HepG2 (cell line): ENCODE data around the gene SP1. TPM values are rescaled to one million over a fixed set of nuclear protein-coding genes. Genes with fewer than 3 reads are reported as not detected.
"Not testable (repeated sequence)": the region's sequence is repeated elsewhere in the genome, so short reads cannot be mapped to it uniquely, and the experiment has no call there.

ENCODE experiments used
- ATAC-seq: fragments of 200-7000 bp; cut with Tn5 transposase; 3 replicates; pipeline ENCODE4 v1.9.1; 2020; ENCODE audit warnings: mild to moderate bottlenecking, moderate library complexity
- BruUV-seq: library from RNA; stranded (reverse); fragments of 400-500 nt; replicated peaks from 2 replicates; lab custom pipeline; 2021; lab: Mats Ljungman, UMichigan
- CTCF ChIA-PET: fragments of 300-600 bp; formaldehyde crosslinking; extraction: SDS; loops from one replicate; lab custom pipeline; 2021; ENCODE audit warnings: low total read pairs, inconsistent platforms, low intra/inter-chr PET ratio; lab: Yijun Ruan, JAX
- POLR2A ChIA-PET: fragments of 350-600 bp; sonication (Branson Sonifier 250); formaldehyde crosslinking; loops from one replicate; lab custom pipeline; 2020; ENCODE audit warnings: antibody characterized with exemption, inconsistent platforms; lab: Yijun Ruan, JAX
- DNase-seq: peaks from one replicate; pipeline ENCODE4 v3.0.0-alpha.2; 2015; ENCODE audit warnings: low spot score
- FAIRE-seq: peaks from 3 replicates; lab custom pipeline; 2011; peaks lifted over from hg19 to GRCh38; lab: Jason Lieb, UNC
- H2AFZ ChIP-seq: one replicate; pipeline ENCODE4 v1.6.1; 2011; ENCODE audit warnings: low read length, inconsistent platforms
- H3K27ac ChIP-seq: fragments of 300-600 bp; 3 replicates; pipeline ENCODE4 v1.8.0; 2011; ENCODE audit warnings: mixed run types, mild to moderate bottlenecking, mixed read lengths, low read length, inconsistent platforms; ENCODE audit not compliant: insufficient read depth; ENCODE audit errors: extremely low read length
- H3K27me3 ChIP-seq, 2 experiments: fragments of 200-600 bp in 1 of 2; 2 replicates in 1 of 2; 3 replicates in 1 of 2; pipeline versions ENCODE4 v1.6.0 to v1.8.0; 2011; ENCODE audit warnings: low read length in 2 of 2, mild to moderate bottlenecking in 2 of 2, moderate library complexity in 2 of 2, inconsistent platforms in 1 of 2; ENCODE audit not compliant: insufficient read depth in 2 of 2, control insufficient read depth in 1 of 2
- H3K36me3 ChIP-seq, 2 experiments: fragments of 200-600 bp in 1 of 2; replicated peaks in 1 of 2; 2 replicates in 1 of 2; 3 replicates in 1 of 2; pipeline versions ENCODE4 v1.5.1 to v1.8.0; 2011; ENCODE audit warnings: low read length in 2 of 2, inconsistent platforms in 1 of 2; ENCODE audit not compliant: insufficient read depth in 2 of 2, control insufficient read depth in 1 of 2
- H3K4me1 ChIP-seq: 2 replicates; pipeline ENCODE4 v1.5.1; 2012; ENCODE audit warnings: low read length, inconsistent platforms; ENCODE audit not compliant: insufficient read depth
- H3K4me2 ChIP-seq: 2 replicates; pipeline ENCODE4 v1.6.0; 2011; ENCODE audit warnings: low read depth, low read length, inconsistent platforms
- H3K4me3 ChIP-seq, 3 experiments: fragments of 200-600 bp in 1 of 3; sonication (generic), shearing (Covaris generic) in 1 of 3; replicated peaks in 1 of 3; 2 replicates each; pipeline ENCODE4 v1.5.1; 2011 to 2016; ENCODE audit warnings: low read length in 3 of 3, inconsistent platforms in 2 of 3, low read depth in 2 of 3, mild to moderate bottlenecking in 2 of 3, control low read depth in 1 of 3, mixed read lengths in 1 of 3; ENCODE audit not compliant: insufficient read depth in 1 of 3
- H3K79me2 ChIP-seq: one replicate; pipeline ENCODE4 v1.6.1; 2011; ENCODE audit warnings: low read length, inconsistent platforms; ENCODE audit not compliant: insufficient read depth
- H3K9ac ChIP-seq: 2 replicates; pipeline ENCODE4 v1.6.0; 2011; ENCODE audit warnings: mild to moderate bottlenecking, low read depth, low read length, inconsistent platforms; ENCODE audit not compliant: insufficient read depth
- H3K9me3 ChIP-seq: 2 replicates; pipeline ENCODE4 v1.5.1; 2012; ENCODE audit warnings: mild to moderate bottlenecking, low read length
- H4K20me1 ChIP-seq: 2 replicates; pipeline ENCODE4 v1.6.0; 2011; ENCODE audit warnings: inconsistent platforms, mild to moderate bottlenecking, low read length, moderate library complexity; ENCODE audit not compliant: insufficient read depth
- PHF5A ChIP-seq: IDR thresholded peaks from one replicate; pipeline ENCODE4 v1.6.1; 2018; ENCODE audit warnings: low read depth, missing genetic modification reagents; ENCODE audit not compliant: unreplicated experiment
- PPARG ChIP-seq: conservative IDR thresholded peaks from 2 replicates; pipeline ENCODE4 v1.6.1; 2016; ENCODE audit warnings: missing biosample characterization, missing genetic modification reagents
- SOX13 ChIP-seq, 3 experiments: fragments of 450-650 bp in 1 of 3; sonication (generic) in 1 of 3; formaldehyde crosslinking in 1 of 3; IDR thresholded peaks in 2 of 3; conservative IDR thresholded peaks in 1 of 3; 2 replicates each; pipeline versions ENCODE4 v1.5.0 to v1.6.1; 2016 to 2020; ENCODE audit warnings: antibody characterized with exemption in 1 of 3, mild to moderate bottlenecking in 1 of 3, missing compliant biosample characterization in 1 of 3, missing genetic modification reagents in 1 of 3, moderate library complexity in 1 of 3
- ZMAT3 ChIP-seq: sonication (generic); formaldehyde crosslinking; conservative IDR thresholded peaks from 2 replicates; pipeline ENCODE4 v1.7.0; 2021; ENCODE audit warnings: missing genetic modification reagents
- WGBS: methylation state at CpG from one replicate; pipeline ENCODE4 v1.1.6; 2017; ENCODE audit warnings: low lambda C conversion rate; 5-methylcytosine and 5-hydroxymethylcytosine counted together
- in situ Hi-C: cut with HindIII; loops from 2 replicates; pipeline ENCODE4 v1.10.0; 2017; ENCODE audit warnings: low pct_unique_long_range_greater_than_20kb; ENCODE audit not compliant: extremely low pct_ligation_motif_present
- intact Hi-C: fragments of 100-400 bp; cut with micrococcal nuclease; formaldehyde crosslinking; loops from one replicate; pipeline ENCODE4 v1.10.0; 2022; ENCODE audit not compliant: unreplicated experiment
- polyA plus RNA-seq, 8 experiments: library from polyadenylated mRNA; depleted of rRNA in 3 of 8; stranded (reverse) in 7 of 8; unstranded in 1 of 8; fragments of >200 nt; fragmentation: Illumina TruSeq in 4 of 8; extraction: Trizol in 4 of 8; gene quantifications; 2 replicates each; pipeline versions ENCODE4 v1.2.1 to v1.2.3, GENCODE V29; 2011 to 2016; ENCODE audit warnings: low read depth in 4 of 8, missing spikeins in 1 of 8, mixed read lengths in 1 of 8; ENCODE audit not compliant: insufficient read depth in 1 of 8
- total RNA-seq, 5 experiments: library from RNA; depleted of rRNA; stranded (reverse); fragments of >200 nt; fragmentation: Illumina TruSeq; extraction: Trizol; gene quantifications; 2 replicates each; pipeline ENCODE4 v1.2.3, GENCODE V29; 2016; ENCODE audit warnings: low read depth in 1 of 5
- TF ChIP-seq, protein P1 (sequence below): IDR thresholded peaks from 2 replicates; pipeline ENCODE4 v1.4.0; 2020; ENCODE audit warnings: mild to moderate bottlenecking, missing genetic modification reagents

The SP1 gene
- total and polyA plus RNA-seq, 2 of the 13 experiments (the other 11 are each of a cell fraction or from before 2014, with no cell fraction given) = 26.5 to 27.5 TPM

GRCh38 chr12:53419756-53420155, 39.8 kb downstream of the SP1 start:
- Histone ChIP-seq H3K4me1 (peaks cover 54% of the 10 kb centered on the region), H3K9me3 (no peaks in the 10 kb centered on the region), H3K4me3 (no peak overlapping the region), H3K9ac (no peak overlapping the region), H2AFZ (no peak overlapping the region), H3K79me2 (no peaks in the 10 kb centered on the region), H3K36me3 (no peaks in the 10 kb centered on the region), H4K20me1 (no peaks in the 10 kb centered on the region), H3K27ac (no peak overlapping the region), H3K4me2 (peak overlapping the region; percentile 42; the same call in 1 of the 2 replicates), H3K27me3 (no peaks in the 10 kb centered on the region)
- POLR2A ChIA-PET = interaction anchor here (0.7 to 1.0 kb wide), 2 partner anchors 21 to 40 kb away, joined by 3 to 5 read pairs; partner anchors contain the start of genes PRR13 and SP1
- TF ChIP-seq PHF5A (CRISPR knock-in tag) = no peak
- TF ChIP-seq, protein P1, sequence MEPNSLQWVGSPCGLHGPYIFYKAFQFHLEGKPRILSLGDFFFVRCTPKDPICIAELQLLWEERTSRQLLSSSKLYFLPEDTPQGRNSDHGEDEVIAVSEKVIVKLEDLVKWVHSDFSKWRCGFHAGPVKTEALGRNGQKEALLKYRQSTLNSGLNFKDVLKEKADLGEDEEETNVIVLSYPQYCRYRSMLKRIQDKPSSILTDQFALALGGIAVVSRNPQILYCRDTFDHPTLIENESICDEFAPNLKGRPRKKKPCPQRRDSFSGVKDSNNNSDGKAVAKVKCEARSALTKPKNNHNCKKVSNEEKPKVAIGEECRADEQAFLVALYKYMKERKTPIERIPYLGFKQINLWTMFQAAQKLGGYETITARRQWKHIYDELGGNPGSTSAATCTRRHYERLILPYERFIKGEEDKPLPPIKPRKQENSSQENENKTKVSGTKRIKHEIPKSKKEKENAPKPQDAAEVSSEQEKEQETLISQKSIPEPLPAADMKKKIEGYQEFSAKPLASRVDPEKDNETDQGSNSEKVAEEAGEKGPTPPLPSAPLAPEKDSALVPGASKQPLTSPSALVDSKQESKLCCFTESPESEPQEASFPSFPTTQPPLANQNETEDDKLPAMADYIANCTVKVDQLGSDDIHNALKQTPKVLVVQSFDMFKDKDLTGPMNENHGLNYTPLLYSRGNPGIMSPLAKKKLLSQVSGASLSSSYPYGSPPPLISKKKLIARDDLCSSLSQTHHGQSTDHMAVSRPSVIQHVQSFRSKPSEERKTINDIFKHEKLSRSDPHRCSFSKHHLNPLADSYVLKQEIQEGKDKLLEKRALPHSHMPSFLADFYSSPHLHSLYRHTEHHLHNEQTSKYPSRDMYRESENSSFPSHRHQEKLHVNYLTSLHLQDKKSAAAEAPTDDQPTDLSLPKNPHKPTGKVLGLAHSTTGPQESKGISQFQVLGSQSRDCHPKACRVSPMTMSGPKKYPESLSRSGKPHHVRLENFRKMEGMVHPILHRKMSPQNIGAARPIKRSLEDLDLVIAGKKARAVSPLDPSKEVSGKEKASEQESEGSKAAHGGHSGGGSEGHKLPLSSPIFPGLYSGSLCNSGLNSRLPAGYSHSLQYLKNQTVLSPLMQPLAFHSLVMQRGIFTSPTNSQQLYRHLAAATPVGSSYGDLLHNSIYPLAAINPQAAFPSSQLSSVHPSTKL (CRISPR knock-in tag) = peak; percentile 33; the same call in 1 of the 2 replicates
- no peak for TF ChIP-seq ZMAT3 (CRISPR knock-in tag)
- no peak for TF ChIP-seq SOX13 (IDR thresholded peaks at IDR 0.05)
- TF ChIP-seq SOX13 (CRISPR knock-in tag; conservative IDR thresholded peaks at IDR 0.05 in 1 of 2, IDR thresholded peaks at IDR 0.05 in 1 of 2) = peak in 1 of 2 experiments; percentile 16; a peak in 1 of 4 replicates
- TF ChIP-seq PPARG (CRISPR knock-in tag) = 0 out of 2 replicates have a peak, but pooled peaks have one; percentile 36
- no peak for DNase-seq
- in situ Hi-C loops (loop anchor here (5.0 kb wide), 1 partner anchor 72 kb away; no protein-coding TSS in a partner anchor), intact Hi-C loops (loop anchor here (5.0 kb wide), 1 partner anchor 37 kb away; the partner anchor contains the start of gene SP1)
- WGBS = 8% methylated on average over 2 of the region's 2 CpGs
- FAIRE-seq = no peak
- ATAC-seq = no peak; the same call in 2 of the 3 replicates
- BruUV-seq = no TSS peak
- CTCF ChIA-PET = interaction anchor here (1.1 kb wide), 1 partner anchor 67 kb away, joined by 3 read pairs; no protein-coding TSS in a partner anchor

DNA sequence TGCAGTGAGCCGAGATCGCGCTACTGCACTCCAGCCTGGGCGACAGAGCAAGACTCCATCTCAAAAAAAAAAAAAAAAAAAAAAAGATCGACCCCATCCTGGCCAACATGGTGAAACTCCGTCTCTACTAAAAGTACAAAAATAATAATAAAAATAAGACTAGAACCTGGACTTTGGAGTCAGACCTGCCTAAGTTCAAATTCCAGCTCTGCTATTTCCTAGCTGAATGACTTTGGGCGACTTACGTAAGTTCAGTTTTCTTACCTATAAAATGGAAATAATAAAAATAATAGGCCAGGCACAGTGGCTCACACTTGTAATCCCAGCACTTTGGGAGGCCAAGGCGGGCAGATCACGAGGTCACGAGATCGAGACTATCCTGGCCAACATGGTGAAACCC, 42.3 kb downstream of the SP1 start:
- FAIRE-seq = not testable (repeated sequence)

More for the DNA sequence above, 42.3 kb downstream of the SP1 start:
- H4K20me1 ChIP-seq, ATAC-seq, BruUV-seq, DNase-seq, H3K4me3 ChIP-seq, H3K9ac ChIP-seq, H3K9me3 ChIP-seq, H3K36me3 ChIP-seq, H3K27ac ChIP-seq, H2AFZ ChIP-seq, H3K79me2 ChIP-seq, H3K27me3 ChIP-seq, POLR2A ChIA-PET, H3K4me2 ChIP-seq: not testable (repeated sequence)
- peaks cover 68% of the 10 kb centered on the region for H3K4me1 ChIP-seq
- 57% methylated on average over 12 of the region's 12 CpGs for WGBS
- CTCF ChIA-PET = interaction anchor here (1.3 to 2.0 kb wide), 4 partner anchors 68 to 97 kb away, joined by 3 to 48 read pairs (median 6); no protein-coding TSS in a partner anchor
- intact Hi-C loops = loop anchor here (5.0 kb wide), 1 partner anchor 40 kb away; the partner anchor contains the start of gene SP1
- in situ Hi-C loops = loop anchor here (5.0 kb wide), 1 partner anchor 75 kb away; no protein-coding TSS in a partner anchor
